HG03045 (cell line): ENCODE data around the gene ABLIM1.

Experiments
- ATAC-seq: cut with Tn5 transposase; IDR thresholded peaks from one replicate; pipeline ENCODE4 v1.9.1; 2021; ENCODE audit warnings: mild to moderate bottlenecking, moderate library complexity; ENCODE audit not compliant: unreplicated experiment

Gene ABLIM1

DNA sequence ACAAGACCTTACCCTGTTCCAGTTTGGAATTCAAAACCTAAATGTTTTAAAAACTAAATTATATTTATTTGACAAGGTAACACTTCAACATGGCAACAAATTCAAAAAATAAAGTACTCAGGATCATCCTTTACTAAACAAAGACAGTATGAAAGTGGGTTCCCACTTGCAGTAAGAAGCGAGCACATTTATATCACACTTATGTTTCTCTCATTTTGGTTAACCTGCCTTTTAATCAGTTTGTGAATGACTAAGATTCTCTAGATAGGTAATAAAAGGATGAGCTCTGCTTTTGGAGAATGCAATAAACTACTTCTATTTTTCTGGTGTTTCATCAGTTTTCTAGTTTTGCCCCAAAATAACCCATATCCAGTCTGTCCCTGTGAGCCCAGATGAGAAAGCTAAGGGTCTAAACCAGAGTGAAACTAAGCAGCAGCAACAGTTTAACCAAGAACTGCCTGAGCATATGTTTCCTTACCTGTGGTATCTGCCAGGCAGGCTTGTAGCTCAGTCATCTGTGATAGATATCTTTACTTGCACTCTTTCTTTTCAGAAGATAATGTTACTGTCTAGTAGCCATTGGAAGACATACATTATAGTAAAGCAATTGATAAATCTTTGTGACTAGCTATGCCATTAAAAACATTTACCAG lies 64.1 kb downstream of the ABLIM1 start:
- ATAC-seq = no peak

DNA sequence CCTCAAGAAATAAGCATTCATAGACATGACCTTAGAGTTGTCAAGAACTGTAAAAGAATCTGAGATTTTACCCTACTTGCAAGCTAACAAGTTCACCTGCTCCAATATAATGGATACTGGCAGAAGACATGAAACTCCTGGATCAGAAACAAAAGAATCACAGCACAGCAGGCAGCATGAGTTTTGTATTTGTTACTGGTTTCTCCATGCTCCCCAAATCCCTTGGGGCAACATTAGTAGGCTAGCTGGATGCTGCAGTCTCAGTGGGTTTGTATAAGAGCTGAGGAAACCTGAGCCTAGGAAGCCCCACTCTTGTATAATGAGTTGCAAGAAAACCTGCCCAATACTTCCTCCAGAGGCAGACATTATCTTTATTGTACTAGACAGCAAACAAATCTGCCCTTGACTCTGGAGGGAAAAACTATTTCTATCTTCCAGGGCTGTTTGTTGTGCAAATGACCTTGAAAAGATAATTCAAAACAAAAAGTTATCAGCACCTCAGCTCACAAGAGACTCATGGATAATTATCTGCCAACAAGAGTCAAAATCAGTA lies 64.8 kb downstream of the ABLIM1 start:
- no peak for ATAC-seq

DNA sequence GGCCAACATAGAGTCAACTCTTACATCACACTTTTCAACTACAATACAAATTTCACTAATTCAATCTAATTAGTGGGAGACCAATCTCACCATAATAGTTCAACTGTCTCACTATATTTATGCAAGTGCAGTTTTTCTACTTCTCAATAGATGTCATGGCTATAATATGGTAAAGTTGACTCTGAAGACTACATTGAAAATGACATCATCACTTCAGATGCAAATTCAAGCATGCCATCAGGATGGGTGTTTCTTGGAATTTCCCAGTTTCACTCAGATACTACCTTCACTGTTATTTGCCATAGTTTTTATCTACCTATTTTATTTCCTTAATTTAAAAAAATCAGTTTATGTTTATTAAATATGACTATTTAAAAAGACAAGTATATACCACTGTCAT lies 67.1 kb downstream of the ABLIM1 start:
- no peak for ATAC-seq

DNA sequence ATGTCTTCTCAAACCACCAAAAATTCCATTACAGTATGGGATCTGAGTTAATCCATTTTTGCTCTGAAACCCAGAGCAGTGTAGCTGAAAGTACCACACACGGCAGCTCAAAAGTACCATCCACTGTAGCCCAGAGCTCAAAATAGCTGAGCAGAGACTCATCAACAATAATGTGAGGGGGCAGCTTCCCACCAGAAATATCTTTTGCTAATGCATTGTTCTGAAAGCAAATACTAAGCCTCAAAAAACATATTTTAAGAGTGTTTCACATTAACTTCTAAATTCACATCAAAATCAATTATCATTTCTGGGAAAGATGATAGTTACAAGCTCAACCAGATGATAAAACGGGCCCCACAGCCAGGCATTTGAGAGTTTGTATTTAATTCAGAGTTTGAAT lies 73.7 kb downstream of the ABLIM1 start:
- ATAC-seq = no peak

DNA sequence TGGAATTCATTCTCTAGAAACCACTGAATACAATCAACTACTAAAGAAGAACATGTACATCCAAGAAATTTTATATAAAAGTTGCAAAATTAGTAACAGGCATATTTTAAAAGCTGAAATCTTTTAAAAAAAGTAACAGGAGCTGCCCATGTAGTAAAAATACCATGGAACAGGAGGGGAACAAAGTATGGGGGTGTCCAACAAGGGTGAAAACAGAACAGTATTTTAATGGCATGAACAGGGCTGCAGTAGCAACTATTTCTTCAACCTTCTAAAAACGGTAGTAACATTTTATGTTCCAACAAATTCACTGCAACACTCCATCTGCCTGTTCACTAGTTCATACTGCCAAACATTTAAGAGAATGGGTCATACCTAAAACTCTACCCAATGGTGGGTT lies 77.0 kb downstream of the ABLIM1 start:
- ATAC-seq = no peak

DNA sequence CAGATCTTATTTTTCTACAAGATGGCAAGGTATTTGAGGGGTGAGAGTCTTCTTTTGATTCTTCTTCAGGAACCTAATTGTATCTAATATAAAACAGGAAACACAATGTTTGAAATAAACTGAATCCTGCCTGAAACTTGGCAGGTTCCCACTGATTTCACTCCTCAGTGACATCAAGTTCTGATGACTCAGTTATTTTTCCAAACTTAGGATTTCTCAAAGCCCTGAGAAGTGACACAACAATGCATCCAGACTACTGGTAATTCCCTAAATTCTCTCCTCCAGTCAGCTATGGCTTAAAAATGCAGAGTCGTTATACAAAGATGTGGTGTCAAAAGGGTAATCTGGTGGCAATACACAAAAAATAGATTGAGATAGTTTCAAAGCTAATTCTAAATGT lies 80.9 kb downstream of the ABLIM1 start:
- ATAC-seq = no peak

DNA sequence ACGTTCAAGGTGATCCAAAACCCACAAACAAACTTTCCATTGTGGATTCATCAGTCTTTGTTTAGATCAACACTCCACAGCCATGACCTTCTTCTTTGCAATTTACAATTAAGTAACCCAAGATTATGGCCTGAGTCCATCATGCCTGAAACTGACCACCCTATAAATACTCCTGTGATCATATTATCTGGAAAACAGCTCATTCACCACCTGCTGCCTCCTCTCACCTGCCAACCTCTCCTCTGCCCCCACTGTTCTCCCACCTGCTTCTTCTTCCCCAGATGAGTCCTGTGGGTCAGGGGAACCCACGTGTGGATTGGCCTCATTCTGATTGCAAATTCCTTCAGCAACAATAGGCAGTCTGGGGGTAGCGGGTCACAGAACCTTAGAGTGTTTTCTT lies 81.4 kb downstream of the ABLIM1 start:
- ATAC-seq = no peak

DNA sequence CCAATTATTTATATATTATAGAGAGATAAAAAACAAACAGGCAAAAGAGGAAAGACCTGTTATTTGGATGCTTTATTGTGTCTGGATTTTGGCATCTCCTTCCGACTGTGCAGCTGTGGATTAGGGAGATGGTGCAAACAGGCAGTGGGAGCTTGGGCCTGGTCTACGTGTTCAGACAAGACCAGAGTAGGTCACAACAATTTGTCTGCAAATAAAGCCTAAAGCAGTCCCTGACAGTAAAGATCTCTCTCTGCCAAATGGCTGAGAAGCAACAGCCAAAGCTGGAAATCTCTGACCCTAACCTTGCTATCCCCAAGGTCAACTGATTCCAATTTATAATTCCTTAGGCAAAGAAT lies 82.0 kb downstream of the ABLIM1 start:
- no peak for ATAC-seq

DNA sequence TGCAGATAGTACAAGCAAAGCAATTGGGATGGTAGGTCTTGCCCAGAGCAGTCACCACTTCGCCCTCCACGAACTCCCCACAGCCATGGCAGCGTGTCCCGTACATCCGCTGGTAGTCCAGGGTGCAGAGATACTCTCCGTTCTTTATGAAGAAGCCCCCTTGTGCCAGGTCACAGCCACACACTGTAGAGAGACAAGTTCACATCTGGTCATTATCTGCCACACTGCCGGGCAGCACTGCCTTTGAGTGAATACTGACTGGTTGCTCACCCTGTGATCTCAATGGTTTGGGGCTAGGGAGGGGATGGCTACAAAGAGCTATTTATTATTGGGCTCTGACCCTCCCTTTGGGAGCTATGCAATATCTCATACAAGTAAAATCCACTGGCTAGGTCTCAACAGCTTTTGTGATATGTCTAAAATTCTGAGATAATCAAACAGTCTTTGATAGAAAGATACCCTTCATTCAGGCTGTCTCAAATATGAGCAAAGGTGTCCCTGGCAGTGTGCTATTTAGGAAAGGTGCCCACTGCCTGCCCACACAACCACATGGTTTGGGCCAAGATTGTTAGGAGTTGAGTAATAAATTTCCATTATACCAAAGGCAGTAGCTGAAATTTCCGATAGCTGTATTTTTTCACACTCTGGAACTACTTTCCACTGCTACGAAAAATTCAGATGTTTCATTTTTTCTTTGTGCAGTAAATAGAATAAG lies 82.5 kb downstream of the ABLIM1 start:
- ATAC-seq = no peak

DNA sequence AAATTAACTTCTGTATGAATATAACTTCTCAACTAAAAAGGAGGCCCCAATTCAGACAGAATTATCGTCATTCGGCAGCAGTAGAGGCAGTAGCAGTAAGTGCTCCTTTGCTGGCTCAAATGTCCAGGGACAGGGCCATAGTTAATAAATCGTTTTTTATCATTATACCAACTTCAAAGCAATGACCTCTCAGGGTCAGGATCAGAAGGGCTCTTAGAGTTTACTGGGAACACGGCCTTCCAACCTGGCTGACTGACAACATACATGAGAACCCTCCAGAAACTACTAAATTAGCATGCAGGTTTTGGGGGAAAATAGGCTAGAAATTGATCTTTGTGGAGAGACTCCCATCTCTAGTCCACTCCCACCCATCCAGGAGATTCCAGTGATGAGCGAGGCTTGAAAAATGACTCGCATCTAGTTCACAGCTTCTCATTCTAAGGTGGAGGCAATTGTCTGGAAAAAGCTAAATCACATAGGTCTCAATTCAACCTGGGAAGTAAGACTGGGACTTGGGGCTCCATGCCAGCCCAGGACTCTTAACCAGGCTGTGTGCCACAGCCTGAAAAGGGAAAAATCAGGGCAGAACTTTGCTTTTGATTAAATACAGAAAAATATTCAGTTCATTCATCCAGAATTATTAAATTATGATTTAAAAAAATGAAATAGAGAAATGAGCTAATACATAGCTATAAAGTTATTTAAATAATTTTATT lies 84.6 kb downstream of the ABLIM1 start:
- ATAC-seq = no peak

DNA sequence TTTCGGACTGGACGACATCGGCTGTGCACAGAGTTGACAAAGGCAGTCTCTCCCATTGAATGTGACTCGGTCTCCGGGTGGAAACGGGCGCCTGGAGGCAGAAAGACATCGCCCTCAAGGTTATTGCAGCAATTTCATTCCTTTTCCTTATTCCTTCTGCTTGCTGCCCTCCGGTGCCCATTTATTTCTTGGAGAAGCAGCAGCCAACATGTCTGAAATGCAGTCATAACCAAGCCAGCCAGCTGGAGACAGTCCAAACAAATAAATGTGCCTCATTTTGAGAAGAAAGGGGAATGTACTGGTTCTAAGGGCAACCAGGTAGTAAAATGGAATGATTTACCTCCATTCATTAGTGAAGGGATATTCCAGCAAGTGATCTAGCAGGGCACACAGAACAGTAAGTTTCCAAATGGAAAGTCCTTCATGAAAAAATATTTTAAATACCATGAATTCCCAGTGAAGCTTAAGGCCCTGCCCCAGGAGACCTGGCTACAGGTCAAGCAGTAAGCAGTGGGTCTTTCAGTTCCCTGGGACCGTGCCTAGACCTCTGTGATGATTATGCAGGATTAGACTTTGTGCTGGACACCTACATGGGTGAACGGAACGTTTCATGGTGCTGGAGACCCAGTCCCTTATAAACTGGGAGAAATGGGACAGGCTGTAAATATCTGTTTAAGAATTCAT lies 86.6 kb downstream of the ABLIM1 start:
- no peak for ATAC-seq

DNA sequence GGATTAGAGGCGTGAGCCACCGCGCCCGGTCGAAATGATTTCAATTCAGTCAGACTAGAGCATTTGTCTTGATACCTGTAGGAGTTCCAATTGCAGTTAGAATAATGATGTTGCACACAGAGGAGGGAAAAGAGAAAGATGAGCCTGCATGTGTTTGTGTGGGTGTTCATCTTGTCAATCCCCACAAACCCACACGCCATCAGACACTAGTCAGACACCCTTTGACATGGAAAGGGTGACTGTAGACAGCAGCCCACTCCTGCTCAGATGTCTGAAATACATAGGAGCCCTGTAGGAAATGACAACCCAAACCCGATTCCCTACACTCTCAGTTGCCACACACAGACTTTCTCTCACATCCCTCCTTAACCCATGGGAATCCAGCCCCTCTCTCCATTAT lies 92.0 kb downstream of the ABLIM1 start:
- no peak for ATAC-seq

DNA sequence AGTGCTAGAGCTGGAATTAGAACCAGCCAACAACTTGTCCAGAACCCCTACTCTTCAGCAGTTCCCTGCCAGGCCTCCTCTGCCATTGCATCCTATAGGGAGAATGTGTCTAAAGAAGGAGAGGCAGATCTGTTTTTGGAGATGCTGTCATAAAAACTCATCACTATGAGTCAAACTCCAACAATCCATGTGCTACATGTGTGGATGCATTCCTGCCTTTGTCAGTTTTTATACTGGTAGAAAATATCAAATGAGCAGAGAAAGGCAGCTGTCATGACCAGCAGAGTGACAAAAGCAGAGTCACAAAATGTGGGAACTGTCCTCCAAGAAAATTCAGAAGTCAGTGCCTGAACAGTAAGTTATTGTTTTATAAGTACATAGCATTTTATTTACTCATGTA lies 93.0 kb downstream of the ABLIM1 start:
- ATAC-seq = no peak

DNA sequence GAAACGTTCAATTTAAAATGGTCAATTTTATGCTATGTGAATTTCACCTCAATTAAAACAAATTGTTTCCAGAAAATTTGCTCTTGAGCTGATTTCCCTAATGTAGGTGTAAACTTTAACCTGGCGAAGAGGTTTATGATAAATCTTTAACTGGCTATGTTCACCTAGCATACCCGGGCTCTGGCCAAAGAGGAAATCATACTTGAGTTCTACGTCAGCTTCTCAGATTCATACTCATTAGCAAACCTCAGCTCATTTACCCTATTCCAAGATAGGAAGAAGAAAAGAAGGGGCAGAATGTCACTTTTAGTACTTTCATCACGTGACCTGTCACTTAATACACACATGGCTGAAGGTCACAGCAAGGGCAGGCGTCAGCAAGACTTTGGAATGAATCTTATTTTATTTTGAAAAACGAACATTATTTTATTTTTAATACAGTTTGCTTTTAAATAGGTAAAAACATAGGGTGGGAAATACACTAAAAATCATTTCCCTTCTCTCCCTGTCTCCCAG lies 97.0 kb downstream of the ABLIM1 start:
- ATAC-seq = no peak

DNA sequence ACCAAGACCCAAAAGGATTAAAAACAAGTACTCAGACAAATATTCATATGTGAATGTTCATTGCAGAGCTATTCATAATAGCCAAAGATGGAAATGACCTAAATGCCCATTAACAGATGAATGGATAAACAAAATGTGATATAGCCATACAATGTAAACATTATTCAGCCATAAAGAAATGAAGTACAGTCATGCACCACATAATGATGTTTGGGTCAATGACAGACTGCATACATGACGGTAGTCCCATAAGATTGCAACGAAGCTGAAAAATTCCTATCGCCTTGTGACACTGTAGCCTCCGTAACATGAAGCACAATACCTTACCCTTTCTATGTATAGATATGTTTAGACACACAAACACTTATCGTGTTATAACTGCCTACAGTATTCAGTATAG lies 97.9 kb downstream of the ABLIM1 start:
- ATAC-seq = no peak

DNA sequence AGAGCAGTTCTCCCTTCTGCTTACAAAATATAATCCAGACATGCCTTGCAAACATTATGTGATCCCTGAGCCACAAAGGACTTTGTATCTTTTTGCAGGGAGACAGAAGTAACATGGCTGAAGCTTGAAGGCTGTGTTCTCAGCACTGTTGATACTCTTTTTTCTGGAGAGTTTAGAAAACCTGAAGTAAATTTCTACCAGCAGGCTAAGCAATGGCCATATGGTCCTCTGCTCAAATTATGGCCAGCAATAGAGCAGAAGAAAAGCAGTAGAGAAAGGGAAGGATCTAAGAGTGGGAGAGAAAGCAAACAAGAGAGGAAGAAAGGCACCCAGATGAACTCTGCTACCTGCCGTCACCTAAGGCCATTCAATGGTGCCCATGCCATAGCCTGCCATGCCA lies 98.4 kb downstream of the ABLIM1 start:
- ATAC-seq = no peak

DNA sequence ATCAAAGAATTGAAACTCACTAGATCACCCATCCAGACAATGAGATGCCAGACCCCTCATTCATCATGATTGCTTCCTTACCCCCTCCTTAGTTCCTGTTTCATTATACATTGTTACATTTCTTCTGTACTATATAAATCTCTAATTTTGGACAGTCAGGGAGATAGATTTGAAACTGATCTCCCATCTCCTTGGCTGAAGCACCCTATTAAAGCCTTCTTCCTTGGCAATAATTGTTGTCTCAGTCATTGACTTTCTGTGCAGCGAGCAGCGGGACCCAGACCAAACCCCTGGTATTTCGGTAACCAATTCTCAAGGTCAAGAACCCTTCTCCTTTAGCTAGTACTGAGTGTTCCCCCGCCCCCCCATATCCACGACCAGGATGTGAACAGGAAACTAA lies 100.2 kb downstream of the ABLIM1 start:
- ATAC-seq = no peak

DNA sequence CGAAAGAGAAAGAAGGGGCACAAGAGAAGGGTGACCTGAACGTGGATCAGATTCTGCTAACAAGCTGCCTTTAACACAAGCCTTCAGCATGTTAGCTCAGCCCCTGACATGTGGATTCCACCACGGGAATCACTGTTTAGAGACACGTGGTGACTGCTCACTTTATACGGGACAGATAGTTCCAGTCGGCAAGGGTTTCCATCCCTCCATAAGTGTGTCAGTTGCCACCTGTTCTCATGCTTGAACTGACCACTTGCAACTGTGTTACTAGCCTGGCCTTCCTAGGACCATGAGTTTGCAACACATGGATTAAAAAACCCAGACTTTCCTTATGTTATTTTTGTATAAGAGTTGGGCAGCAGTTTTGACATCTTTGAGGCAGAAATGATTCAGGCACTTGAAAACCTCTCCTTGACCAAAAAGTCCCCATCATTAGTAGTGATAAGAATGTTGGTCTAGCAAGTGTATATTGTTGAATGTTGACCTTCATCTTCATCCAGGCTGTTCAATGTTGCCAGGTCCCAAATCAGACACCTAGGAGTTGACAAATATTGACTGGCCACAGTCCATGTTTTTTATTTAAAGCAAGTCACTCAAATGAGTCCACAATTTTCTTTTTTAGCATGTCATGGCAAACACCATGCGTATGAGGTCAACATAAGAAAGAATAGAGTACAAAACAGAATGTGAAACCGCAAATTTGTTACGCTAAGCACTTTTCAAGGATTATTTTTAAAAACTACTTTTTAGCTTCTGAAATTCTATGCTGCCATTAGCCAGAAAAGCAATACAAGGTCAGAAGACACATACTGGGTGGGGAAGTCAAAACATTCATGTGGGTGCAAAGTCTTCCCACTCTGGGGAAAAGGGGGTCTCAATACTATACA lies 101.6 kb downstream of the ABLIM1 start:
- ATAC-seq = no peak

DNA sequence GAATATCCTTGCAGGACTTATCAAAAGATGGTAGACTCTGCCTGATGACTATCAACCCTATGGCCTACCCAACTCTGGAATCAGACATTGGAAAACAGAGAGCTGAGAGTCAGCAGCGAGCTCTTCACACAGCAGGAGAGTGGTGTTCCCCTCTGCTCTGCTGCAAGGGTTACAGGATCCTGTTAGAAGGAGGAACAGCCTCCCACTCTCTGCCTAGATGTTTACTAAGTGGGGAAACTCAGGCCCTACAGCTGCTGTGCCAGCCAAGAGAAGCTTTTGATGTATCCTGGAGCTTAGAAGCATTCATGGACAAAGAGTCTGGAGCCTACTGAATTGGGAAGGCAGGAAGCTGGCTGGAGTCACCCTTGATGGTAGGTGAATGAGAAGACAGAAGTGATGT lies 104.6 kb downstream of the ABLIM1 start:
- ATAC-seq = no peak

DNA sequence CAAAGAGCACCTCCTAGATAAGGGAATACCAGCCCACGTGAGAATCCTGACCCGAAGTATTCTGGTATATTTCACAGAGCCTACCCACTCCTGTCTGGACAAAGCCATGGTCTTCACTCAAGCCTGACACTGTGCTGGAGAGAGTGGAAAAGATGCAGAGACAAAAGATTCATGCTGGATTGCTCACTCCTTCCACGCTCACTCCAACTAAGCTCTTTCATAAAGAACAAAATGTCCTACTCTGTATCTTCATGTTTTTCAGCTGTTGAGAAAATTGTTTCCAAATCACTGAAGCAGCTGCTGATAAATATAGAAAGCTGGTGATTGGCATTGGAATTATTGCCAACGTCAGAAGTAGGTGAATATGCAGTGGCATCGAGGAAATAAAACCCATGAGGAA lies 106.0 kb downstream of the ABLIM1 start:
- ATAC-seq = no peak
